COLO829 (cell line): ENCODE data around the gene SCYL1.

Source experiments
- DNase-seq: peaks from one replicate; pipeline ENCODE4 v3.0.0; 2012; ENCODE audit warnings: low spot score

The SCYL1 gene

DNA sequence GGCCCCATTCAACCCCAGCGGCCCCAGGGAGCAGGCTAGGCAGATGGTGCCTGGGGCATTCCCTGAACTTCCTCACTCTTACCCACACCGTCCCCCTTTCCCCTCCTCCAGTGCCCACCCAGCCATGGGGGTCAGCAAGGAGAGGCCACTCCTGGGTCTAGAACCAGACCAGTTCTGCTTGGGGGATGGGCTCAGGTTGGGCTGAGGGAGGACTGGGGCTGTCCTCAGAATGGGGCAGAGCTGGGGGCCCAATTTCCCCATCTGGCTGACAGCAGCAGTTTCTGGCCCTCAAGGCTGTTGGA is 12.4 kb downstream of the SCYL1 start:
- DNase-seq, result no peak

DNA sequence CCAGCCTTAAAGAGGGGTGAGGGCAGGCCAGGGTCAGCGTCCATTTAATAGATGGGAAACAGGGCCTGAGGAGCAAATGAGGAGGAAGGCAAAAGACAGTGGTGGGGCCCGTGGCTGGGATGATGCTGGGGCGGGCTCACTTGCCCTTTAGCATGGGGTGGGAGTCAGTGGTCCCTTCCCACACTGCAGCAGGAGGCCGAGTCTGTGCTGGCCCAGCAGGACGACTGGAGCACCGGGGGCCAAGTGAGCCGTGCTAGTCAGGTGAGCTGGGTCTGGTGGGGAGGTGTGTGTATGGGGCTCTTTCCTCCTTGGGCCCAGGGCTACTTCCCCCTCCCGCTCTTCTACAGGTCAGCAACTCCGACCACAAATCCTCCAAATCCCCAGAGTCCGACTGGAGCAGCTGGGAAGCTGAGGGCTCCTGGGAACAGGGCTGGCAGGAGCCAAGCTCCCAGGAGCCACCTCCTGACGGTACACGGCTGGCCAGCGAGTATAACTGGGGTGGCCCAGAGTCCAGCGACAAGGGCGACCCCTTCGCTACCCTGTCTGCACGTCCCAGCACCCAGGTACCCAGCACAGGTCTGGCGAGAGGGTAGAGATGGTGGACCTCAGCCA is 12.8 kb downstream of the SCYL1 start:
- no peak for DNase-seq

DNA sequence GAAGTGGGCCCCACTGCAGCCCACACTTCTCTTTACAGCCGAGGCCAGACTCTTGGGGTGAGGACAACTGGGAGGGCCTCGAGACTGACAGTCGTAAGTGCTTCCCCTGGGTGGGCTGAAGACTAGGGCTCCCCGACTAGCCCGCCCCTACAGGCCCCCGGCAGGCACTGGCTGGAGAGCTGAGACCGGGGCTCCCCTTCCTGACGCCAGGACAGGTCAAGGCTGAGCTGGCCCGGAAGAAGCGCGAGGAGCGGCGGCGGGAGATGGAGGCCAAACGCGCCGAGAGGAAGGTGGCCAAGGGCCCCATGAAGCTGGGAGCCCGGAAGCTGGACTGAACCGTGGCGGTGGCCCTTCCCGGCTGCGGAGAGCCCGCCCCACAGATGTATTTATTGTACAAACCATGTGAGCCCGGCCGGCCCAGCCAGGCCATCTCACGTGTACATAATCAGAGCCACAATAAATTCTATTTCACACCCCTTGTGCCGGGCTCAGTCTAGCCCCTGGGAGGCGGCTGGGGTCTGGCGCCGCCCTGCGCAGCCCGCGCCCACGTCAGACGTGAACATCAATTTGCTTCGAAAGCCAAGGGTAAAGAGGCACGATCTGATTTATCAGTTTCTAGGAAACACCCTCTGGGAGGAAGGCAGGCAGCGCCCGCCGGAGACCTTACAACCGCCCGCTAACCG is 13.5 kb downstream of the SCYL1 start:
- no peak for DNase-seq

DNA sequence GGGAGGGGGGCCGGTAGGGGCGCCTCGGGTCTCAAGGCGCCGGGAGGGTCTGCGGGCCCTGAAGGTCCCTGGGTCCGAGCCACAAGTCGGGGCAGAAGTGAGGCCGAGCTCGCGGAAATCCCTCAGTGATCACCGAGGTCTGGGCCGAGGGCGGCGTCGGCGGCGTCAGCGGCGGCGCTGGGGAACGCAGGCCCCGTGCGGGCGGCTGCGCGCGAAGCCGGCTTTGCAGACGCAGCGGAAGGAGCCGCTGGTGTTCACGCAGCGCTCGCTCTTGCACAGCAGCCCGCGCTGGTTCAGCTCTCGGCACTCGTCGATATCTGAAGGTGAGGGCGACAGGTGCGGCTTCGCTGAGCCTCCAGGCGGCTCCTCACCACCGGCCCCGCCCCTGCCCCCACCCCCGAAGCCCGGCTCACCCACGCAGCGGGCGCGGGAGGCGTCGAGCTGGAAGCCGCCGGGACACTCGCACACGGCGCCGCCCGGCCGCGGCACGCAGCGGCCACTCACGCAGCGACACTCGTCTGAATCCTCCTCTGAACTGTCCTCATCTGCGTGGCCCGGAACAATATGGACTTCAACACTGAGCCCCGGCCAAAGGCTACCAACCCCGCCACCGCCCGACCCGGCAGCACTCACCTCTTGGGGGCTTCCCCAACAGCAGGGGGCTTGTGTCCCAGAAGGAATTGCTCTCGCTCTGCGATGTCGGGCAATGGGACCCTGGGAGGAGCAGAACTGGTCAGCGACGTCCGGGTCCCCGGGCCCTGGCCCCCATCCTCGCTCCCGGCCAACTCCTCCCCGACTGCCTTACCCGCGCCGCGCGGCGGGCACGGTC is 14.2 kb downstream of the SCYL1 start:
- no peak for DNase-seq

DNA sequence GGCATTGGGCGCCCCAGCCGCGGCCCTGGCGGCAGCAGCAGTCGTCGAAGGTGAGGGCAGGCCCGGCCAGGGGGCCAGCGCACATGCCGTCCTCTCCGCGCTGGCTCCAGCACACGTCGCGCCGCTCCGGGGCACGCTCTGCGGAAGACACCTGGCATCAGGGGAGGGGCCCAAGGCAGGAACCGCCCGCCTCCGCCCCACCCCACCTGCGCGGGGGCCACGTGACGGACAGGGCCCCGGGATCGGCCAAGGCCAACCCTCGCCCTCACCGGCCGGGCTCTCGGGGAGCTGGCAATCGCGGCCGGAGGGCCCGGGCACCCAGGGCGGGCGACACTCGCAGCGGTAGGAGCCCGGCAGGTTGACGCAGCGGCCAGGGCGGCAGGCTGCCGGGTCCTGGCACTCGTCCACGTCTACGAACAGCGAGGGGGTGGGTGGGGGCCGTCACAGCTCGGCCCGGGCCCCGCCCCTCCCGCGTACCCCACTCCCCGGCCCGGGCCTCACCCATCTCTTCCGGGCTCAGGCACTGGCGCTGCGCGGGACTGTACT is 14.9 kb downstream of the SCYL1 start:
- no peak for DNase-seq

DNA sequence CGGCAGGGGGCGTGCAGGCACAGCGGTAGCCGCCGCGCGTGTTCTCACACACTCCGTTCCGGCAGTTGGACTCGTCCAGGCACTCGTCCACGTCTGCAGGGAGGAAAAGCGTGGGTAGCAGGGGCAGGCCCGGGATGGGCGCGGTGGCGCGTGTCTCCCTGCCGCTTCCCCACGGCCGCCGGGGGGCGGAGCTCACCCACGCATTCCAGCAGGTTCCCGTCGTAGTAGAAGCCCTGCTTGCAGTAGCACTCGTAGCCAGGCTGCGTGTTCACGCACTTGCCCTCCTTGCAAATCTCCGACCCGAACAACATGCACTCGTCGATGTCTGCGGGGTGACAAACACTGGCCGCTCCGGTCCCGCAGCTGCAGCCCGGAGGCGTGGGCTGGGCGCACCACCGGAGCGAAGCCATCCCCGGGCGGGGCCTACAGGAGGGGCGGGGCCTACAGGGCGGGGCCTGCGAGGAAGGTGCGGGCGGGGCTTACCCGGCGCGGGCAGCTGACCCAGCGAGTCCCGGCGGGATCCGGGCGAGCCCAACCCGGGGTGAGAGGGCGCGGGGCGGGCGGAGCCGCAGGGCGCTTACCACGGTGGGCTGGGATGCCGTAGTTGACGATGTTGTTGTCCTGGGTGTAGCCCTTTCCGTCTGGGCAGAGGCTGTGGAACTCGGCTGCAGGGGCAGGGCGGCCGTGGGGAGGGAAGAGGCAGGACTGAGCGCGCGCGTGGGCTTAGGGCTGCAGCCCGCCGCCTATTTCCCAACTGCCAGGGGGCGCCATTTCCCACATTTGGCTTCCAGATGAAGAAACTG is 15.6 kb downstream of the SCYL1 start:
- peak; percentile 90 for DNase-seq

DNA sequence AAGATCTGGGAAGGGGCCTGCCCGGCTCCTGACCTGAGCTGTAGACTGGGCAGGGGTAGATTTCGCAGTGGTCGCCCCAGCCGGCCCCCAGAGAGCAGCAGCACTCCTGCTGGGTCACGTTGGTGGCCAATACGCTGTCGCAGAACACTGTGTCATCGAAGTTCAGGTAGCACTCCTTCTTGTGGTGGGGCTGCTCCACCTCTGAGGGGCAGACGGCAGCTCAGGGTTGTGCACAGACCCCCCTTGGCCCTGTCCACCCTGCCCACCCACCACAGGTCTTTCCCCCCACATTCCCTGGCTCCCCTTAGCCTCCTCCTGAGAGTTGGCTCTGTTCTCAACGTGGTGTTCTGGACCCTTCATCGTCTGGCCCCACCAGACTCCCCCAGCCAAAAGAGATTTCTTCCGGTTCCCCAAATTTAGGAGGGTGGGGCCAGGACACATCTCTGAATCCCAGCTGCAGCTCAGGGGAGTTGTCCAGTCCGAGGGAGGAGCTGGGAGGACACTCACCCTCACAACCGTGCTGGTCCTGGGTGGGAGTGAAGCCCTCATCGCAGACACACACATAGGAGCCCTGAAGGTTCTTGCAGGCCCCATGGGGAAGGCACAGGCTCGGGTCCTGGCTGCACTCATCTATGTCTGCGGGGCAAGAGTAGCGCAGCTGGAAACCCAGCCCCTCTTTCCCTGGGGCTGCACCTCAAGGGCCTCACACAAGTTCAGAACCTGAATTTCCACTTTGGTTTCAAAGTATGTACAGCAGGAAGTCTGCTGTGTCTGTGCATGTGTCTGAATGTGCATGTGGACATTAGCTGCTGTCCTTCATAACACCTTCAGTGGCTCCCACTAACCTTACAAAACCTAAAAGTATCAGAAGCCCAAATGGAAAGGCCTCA is 16.5 kb downstream of the SCYL1 start:
- DNase-seq, result no peak

DNA sequence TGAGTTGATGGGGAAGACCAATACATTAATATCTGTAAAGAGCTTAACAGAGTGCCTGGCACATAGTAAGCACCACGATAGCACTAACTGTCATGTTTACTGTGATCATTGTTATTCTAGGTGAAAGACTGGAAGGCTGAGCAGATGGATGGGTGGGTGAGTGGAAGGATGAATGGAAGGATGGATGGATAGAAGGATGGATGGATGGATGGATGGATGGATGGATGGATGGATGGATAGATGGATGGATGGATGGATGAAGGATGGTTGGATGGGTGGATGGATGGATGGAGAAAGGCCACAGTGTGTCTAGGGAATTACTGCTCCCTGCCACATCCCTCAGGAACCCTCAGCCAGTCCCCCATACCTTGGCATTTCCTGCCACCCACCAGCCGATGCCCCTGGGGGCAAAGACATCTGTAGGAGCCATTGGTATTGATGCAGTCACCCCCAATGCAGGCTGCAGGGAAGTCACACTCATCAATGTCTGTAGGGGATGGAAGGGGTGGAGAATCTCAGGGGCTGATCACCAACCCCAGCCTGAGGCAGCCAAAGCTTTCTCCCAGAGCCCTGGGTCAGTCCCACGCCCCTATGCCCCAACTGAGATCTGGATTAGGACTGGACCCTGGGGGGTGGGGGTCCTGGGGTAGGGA is 18.0 kb downstream of the SCYL1 start:
- DNase-seq, result no peak

DNA sequence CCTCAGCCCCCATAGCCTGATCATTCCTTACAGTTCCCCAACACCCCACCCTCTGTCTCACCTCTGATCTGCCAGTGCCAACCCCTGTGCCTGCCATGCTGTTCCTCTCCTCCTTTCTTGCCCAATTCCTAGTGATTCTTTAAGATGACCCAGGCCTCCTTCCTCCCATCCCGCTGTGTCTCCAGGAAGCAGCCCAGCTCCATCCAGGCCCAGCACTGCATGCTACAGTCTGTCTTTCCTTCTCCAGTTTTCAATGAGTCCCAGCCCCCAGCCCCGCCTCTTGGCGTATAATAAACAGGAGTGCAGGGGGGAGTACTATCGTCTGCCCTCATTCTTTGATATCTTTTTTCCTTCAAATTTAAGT is 21.0 kb downstream of the SCYL1 start:
- no peak for DNase-seq

DNA sequence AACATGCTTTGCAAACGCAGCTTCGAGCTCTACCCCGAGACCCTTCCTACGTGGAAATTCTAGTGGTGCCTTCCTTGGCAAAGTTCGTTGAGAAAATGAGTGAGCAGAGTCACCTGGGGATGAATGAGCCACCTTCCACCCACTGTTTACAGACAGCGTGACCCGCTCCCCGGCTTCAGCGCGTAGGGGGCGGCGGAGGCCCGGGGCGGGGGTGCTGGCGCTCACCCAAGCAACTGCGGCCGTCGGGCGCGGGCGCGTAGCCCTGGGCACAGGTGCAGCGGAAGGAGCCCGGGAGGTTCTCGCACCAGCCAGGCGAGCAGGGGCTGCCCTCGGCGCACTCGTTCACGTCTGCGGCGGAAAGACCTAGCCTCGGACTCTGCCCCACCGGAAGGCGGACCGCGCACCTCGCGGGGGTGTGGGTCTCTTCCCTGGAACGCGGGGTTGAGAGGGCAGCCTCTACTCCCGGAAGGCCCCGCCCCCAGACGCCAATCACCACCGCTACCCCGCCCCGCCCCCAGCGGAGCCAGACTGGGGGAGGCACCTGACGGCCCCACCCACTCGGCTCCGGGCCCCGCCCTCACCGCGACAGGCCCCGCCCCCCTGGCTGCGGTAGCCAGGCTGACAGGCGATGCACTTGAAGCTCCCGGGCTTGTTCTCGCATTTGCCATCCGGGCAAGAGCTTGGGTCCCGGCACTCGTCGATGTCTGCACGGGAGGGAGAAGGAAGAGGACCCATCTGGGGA is 21.5 kb downstream of the SCYL1 start:
- peak; percentile 78 for DNase-seq

DNA sequence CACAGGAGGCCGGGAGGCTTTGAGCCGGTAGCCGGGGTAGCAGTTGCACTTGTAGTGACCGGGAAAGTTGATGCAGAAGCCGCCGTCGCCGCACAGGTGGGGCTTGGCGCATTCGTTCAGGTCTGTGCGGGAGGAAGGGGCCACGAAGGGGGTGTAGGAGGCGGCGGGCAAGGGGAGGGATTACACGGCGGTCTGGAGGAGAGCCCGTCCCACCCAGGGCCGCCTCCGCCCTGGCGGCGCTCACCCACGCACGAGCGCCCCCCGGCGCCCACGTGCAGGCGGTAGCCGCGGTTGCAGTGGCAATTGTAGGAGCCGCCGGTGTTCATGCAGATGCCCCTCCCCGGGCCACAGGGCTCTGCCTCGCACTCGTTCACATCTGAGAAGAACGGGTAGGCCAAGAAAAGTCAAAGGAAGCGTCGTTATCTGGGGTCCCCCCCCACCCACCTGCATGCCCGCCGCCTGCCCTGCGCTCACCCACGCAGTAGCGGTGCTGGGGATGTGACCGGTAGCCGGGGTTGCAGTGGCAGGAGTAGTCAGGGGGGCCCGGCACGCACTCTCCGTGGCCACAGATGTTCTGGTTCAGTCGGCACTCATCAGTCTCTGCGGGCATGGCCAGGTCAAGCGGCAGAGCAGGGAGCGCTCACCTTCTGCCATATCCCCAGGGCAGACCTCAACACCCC is 22.7 kb downstream of the SCYL1 start:
- DNase-seq, result no peak

DNA sequence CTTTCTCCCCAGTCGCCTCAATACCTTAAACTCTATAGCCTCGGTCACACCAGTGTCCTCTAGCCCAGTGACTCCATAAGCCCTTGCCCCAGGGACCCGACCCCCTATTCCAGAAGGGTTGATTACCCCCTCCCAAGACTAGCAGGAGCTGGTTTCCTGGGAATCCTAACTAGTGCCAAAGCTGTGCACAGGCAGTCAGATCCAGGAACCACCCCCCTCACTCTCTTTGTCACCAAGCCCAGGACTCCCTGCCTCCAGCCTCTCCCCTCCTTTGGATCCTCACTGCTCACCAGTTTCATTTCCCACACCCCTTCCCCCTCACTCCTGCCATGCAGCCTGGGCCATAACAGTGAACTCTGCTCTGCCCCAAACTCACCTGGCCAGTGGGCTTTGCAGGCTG is 23.5 kb downstream of the SCYL1 start:
- DNase-seq, result no peak

DNA sequence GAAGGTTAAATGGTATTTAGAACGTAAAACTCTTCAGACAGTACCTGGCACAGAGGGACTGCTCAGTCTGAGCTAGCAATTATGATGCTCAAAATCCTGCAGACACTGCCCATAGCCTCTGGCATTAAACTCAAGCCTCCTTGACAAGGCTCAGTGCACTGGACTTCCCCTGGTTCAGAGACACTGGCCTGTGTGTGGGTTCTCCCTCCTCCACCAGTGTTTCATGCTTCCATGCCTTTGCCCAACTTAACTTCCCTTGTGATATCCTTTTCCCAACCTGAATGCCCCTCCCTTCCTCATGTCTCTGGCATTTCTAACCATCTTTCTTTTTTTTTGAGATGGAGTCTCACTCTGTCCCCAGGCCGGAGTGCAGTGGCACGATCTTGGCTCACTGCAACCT is 24.2 kb downstream of the SCYL1 start:
- DNase-seq, result no peak

DNA sequence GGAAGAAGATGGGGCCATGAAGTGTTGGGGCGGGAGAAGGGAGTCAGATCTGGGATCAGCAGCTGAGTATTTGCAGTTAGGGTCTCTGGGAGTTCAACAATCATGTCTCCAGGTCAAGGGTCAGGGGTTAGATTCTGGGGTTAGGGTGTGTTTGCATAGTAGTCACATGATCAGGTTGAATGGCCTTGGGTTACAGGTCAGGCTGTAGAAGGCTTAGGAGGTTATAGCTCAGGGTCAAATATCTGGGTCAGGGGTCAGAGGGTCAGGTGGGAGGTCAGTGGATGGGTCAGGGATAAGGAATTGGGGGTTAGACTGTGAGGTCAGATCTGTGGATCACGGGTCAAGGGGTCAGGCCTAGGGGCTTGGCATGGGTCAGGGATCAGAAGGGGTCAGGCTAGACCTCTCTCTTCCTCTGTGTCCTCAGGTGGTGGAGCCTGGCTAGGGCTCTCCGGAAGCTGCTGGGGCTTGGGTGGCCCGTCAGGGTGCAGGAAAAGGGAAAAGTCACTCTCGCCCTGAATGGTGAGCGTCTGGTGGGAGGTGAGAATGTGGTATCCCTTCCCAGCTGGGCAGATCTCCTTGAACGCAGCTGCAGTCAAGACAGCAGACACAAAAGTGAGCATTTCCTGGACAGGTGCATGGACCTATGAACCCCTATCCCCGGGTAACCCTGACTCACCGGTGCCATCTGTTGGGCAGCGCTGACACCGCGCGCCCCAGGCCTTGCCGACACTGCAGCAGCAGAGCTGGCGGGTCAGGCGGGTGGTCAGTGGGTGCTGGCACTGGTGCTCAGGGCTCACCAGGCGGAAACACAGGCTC is 26.9 kb downstream of the SCYL1 start:
- DNase-seq, result no peak

DNA sequence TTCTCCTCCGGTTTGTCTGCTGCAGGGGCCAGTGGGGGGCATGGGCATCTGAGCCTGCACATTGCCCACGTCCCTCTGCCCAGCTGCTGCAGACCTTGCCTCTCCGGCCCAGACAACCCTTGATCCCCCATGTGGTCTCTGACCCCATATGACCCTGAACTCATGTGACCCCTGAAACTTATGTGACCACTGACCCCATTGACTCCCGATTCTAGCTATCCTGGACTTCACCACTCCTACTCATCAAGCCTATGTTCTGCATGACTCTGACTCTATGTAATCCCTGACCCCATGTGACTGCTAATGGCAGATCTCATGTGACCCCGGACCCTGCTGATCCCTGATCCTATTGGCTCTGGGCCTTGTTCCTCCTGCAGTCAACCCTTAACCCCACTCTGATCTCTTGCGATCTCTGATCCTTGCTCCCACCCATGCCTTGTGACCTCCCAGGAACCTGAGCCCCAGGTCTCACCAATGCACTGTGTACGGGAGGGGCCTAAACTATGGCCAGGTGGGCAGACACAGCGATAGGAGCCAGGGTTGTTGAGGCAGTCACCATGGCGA is 27.6 kb downstream of the SCYL1 start:
- no peak for DNase-seq

DNA sequence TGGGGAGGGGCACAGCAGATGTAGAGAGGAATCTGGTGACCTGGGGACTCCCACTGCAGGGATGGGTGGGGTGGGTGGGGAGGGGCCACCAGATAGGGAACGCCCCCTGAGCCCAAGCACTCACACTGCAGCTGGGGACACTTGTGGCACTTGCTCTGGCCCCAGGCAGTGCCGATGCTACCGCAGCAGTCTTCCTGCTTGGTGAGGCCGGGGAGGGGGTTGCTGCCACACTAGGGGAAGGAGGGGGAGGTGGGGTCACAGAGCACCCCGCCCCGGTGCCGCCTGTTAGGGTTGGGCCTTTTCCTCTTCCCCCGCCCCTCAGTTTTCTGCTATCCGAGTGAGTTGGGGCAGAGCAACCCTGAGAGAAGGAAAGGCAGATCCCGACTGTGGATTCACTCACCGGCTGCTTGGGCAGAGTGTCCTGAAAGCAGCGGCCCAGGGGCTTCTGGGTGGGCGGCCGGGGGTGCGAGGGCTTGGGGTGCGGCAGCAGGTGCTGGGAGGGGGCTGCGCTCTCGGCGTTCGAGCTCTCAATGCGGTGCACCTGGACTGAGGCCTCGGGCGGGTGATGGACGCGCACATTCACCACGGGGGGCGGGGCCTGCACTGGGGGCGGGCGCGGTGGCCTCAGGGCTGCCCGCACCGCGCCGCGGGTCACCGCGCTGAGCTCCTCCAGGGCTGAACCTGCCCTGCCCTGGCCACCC is 28.6 kb downstream of the SCYL1 start:
- no peak for DNase-seq

DNA sequence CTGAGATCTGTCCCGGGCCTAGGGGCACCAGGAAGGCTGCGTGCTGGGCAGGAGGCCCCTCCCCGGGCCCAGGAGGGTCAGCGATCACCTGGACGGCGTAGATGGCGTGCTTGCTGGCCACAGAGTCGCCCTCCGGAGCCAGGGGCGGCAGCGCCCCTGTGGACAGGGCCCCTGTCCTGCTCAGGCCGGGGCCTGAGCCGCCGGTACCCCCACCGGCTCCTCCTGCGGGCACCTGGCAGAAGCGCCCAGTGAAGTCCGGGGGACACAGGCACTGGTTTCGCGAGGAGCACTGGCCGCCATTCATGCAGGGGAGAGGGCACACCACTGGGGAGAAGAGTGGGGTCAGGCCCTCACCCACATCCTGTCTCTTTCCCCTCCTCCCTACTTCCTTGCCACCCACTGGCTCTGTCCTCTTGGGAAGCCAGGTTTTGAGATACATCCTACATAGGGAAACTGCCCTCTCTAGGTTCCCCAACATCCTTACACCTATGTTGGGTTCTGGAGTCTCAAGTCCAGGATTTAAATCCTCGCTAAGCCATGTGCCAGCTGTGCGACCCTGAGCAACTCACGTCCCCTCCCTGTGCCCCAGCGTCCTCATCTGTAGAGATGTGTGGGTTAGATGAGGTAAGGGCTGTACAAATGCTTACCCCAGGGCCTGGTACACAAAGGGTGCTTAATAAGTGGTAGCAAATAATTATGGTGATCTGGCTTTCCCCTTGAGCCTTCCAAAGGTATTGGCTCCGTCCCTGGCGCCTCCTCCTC is 29.4 kb downstream of the SCYL1 start:
- no peak for DNase-seq
